Measurements from ENCODE around the gene CPXM1. TPM values are rescaled to one million over a fixed set of nuclear protein-coding genes. Genes with fewer than 3 reads are reported as not detected.

Gene CPXM1
- total RNA-seq, 1 donor from 2014 or later: 0.49 TPM

DNA sequence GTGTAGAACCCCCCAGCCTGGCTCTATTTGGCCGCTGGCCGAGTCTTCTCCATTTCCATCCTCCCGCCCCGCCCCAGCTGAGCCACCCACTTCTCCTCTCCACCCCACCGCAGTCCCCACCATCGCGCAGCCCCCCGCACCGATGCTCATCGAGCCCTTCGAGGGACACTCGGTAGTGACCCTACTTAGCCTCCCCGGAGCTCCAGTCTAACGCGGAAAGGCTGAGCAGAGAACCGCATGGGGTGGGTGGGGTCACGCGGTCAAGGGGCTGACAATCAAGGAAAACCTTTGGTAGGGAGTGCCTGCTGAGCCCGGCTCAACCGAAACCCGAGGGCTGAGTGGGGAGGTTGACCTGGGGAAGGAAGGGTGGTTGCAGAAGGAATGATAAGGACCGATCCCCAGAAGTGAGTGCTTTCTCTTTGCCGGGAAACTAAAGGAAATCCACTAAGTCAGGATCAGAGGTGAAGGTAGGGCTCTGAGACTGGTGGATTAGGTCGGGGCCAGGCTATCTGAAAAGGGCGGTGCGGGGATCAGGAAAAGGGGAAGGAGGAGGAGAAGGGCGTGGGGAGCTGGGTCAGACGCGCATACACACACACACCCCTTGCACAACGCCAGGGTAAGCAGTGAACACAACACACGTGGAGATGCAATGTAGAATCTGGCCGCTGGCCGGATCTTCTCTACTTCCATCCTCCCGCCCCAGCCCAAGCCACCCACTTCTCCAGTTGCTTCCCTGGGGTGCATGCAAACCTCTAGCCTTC lies 49.8 kb downstream of the CPXM1 start:
- intact Hi-C loops (cut with micrococcal nuclease): loop anchor here (1.0 kb wide), 1 partner anchor 7 kb away; no protein-coding TSS in a partner anchor

DNA sequence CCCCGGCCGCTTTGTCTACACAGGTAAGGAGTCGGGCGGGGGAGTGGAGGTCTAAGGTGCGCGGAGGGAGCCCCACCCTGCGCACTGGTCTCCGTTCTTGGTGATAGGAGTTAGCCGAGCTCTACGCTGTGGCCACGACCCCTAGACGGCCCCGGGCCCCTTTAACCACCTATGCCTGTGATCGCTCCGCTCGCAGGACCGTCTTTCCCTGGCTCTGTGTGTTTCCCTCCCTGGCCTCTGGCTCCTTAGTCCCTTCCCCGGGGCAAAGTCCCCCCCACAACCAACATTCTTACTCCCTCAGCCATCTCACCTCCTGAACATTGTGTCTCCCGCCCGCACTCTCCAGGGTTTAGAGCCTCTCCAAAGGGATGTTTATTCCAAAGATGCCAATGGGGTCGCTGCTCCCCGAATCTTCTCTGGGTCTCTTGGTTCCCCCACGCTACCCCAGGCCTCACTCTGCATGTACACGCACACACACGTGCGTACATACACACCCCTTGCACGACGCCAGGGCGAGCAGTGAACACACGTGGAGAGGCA lies 50.4 kb downstream of the CPXM1 start:
- intact Hi-C loops (cut with micrococcal nuclease): no loop called here

DNA sequence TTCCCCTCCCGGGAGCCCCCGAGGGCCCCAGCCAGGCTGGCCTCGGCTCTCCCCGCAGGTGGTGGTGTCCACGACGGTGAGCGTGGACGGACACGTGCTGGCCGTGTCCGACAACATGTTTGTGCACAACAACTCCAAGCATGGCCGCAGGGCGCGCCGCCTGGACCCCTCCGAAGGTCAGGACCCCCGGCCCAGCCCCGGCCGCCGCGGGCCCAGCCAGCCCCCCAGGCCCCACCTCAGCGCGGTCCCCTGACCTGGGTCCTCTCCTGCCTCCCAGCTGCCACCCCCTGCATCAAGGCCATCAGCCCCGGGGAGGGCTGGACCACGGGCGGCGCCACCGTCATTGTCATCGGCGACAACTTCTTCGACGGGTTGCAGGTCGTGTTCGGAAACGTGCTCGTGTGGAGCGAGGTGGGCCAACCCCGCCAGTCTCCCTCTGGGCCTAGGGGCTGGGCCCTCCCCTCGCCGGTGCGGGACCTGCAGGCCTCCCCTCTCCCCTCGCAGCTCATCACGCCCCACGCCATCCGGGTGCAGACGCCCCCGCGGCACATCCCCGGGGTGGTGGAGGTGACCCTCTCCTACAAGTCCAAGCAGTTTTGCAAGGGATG lies 51.0 kb downstream of the CPXM1 start:
- intact Hi-C loops (cut with micrococcal nuclease): no loop called here

DNA sequence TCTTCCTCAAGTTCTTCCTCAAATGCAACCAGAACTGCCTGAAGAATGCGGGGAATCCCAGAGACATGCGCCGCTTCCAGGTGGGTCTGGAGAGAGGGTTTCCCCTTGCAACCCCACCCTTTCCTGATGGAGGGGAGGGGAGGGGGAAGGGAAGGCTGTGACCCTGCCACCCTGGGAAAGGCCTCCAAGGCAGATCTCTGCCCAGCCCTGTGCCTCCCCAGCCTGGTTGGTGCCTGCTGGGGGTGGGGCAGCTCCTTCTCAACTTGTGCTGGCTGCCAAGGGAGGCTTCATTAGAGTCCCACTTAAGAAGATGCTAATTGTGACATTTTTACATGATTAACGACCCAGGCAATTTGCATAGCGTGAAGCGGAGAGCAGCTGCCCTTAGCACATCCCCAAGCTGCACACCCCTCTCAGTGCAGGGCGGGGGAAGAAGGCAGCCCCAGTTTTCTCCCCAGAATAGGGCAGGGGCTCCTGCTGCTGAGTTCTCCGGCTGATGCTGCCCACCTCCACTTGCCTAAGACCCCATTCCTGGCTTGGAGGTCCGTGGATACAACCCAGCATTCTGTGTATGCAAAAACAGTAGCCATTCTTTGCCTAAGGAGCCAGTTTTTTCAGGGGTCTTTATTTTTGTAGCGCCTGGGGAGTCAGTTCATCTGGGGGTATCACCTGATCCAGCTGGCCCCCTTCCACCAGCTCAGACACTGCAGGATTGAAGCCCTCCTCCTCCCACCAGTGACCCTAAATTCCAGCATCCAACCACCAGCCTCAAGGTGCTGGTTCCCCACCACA lies 51.7 kb downstream of the CPXM1 start:
- intact Hi-C loops (cut with micrococcal nuclease): no loop called here

DNA sequence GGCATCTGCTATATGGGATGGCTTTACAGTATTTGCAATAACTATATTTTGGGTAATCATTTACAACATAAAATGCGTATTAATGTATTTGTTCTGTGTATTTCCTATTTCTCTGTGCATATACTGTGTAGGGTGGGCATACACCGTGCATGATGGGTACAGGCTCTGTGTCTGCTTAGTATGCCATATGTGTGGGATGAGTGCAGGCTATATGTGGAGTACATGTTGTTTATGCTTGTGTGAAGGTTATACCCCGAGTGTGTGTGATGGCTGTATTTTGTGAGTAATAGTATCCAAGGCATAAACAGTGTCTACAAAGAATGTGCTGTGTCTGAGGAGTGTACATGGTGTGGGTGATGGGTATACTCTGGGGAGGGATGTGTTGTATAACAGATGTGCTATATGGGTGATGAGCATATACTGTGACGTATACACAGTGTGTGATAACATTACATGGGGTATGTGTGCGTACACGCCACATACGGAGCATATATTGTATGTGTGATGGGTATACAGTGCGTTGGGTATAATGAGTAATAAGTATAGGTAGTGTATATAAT lies 52.7 kb downstream of the CPXM1 start:
- intact Hi-C loops (cut with micrococcal nuclease): no loop called here

DNA sequence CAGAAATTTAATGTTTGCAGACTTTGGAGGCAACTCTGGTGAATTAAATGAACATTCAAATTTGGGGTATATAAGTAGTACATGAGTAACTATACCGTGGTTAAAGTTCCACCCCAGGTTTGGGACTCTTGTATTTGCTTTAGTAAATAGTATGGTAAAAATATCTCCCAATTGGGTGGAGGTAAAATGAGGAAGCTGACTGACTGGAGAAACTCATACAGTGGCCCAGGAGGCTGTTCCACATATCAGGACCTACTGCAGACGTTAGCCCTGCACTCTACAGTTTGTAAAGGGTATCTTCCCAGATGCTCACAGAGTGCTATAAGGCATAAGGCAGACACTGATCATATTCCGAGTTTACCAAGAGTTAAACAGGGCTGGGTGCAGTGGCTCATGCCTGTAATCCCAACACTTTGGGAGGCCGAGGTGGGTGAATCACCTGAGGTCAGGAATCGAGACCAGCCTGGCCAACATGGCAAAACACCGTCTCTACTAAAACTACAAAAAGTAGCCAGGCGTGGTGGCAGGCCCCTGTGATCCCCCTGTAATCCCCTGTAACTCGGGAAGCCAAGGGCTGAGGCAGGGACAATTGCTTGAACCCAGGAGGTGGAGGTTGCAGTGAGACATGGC lies 53.7 kb downstream of the CPXM1 start:
- intact Hi-C loops (cut with micrococcal nuclease): no loop called here

DNA sequence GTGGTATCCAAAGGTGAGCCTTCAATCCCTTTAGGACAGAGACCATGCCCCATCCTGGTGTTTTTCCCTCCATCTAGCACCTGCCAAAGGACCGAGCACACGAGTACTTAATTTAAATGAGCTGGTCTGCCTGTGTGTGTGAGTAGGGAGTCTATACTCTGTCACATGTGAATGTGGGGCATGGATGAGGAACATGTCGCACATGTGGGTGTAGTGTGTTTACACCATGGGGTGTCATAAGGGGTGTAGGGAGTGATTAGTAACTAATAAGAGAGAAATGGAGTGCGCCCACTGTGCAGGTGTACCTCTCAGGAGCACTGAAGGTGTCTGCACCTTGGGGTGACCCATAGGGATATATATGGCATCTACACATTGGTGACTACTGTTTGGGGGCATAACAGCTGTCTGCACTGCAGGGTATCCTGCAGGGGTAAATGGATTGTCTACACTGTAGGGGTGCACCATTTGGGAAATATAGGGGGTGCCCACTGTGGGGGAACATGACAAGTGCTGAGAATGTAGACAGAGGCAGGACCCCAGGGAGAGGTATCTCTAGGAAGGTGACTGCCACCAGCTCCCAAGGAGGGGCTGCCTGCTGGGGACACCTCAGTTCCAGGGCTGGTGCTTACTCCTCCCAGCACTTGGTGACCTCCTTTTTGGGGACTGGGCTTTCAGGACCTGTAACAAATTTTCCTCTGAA lies 54.3 kb downstream of the CPXM1 start:
- intact Hi-C loops (cut with micrococcal nuclease): no loop called here

DNA sequence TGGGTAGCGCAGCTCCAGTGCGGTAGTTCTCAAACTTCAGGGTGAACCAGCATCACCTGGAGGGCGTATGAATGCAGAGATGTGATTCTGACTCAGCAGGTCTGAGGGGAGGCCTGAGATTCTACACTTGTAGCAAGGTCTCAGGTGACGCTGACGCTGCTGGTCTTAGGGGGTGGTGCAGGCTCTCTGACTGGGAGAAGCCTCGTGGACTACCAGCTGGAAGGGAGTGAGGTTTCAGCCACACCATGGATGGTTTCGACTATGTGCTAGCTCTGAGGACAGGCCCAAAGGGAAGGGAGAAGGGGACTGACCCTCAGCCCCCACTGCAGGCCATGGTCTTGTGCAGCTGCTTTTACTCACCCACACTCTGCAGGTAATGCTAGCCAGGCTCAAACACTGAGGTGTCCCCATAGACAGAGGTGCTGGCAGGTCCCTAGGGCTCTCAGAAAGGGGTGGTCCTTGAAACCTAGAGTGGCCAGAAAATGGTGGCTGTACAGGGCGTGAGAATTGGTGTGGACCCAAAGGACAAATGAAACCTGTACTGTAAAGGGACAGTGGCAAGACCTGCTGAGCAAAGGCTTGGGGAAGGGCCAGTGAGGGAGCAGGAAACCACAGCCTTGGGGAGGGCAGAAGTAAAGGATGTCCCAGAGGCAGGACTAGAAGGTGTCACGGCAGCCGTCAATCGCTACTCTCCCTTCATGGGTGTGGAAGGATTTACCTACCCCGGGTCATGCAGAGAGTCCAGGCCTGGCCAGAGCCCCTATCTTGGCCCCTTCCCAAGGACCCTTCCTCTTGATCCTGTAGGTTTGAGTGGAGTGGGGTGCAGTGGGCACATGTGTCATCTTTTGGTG lies 55.1 kb downstream of the CPXM1 start:
- intact Hi-C loops (cut with micrococcal nuclease): no loop called here

Other genes starting within 250 kb of the CPXM1 start
- 381 and 386 TPM in 2 replicates for gene NOP56, start 148.0 kb downstream of the CPXM1 start, total RNA-seq
- 109 and 111 TPM in 2 replicates for gene IDH3B, start 136.4 kb downstream of the CPXM1 start, total RNA-seq
- 32.4 and 33.3 TPM in 2 replicates for gene EBF4, start 107.8 kb downstream of the CPXM1 start, total RNA-seq
- gene C20orf141, start 14.4 kb upstream of the CPXM1 start, total RNA-seq: not detected in 2 replicates
- not detected in 2 replicates for gene TMEM239, start 15.7 kb upstream of the CPXM1 start, total RNA-seq
- 23.0 TPM in 2 replicates for gene PCED1A, start 40.0 kb upstream of the CPXM1 start, total RNA-seq
- 61.1 and 63.6 TPM in 2 replicates for gene VPS16, start 40.1 kb upstream of the CPXM1 start, total RNA-seq
- 67.0 and 68.5 TPM in 2 replicates for gene PTPRA, start 72.9 kb upstream of the CPXM1 start, total RNA-seq
- gene GNRH2, start 243.0 kb upstream of the CPXM1 start, total RNA-seq: 1.3 and 1.8 TPM in 2 replicates
- 37.7 and 39.5 TPM in 2 replicates for gene MRPS26, start 245.4 kb upstream of the CPXM1 start, total RNA-seq